ENCODE data around the gene DERA. TPM values are rescaled to one million over a fixed set of nuclear protein-coding genes. Genes with fewer than 3 reads are reported as not detected.

The DERA gene
- total RNA-seq, 1 experiment from 2014 or later, result 22.6 TPM

GRCh38 chr12:15937902-15938301 is 26.8 kb downstream of the DERA start:
- DNase-seq (ENCODE audit: low read depth, low spot score) (no peak), ATAC-seq (no peak)
- Histone ChIP-seq H3K9me3 (ENCODE audit: control insufficient read depth, insufficient read depth, low read depth, low read length) (peaks cover 3% of the 10 kb centered on the region; the same call in 1 of the 2 replicates), H3K27ac (ENCODE audit: low read length) (no peak overlapping the region), H3K4me3 (ENCODE audit: low read depth in 2 of 2, low read length in 2 of 2) (no peak overlapping the region), H3K27me3 (ENCODE audit: control insufficient read depth, insufficient read depth, low read length) (no peaks in the 10 kb centered on the region), H3K36me3 (ENCODE audit: control insufficient read depth, insufficient read depth, low read length) (no peaks in the 10 kb centered on the region), H3K4me1 (ENCODE audit: control insufficient read depth, insufficient read depth, low read length) (no peaks in the 10 kb centered on the region)
- POLR2A ChIA-PET, result no interaction called here
- in situ Hi-C loops (cut with HindIII; ENCODE audit: low pct_unique_long_range_greater_than_20kb, low sequenced_read_pairs), result no loop called here
- BruUV-seq (replicated peaks), result no TSS peak
- CTCF ChIA-PET, result no interaction called here
- intact Hi-C loops (cut with micrococcal nuclease; ENCODE audit: unreplicated experiment), result no loop called here
- no peak for TF ChIP-seq SIN3A (IDR thresholded peaks at IDR 0.05; ENCODE audit: borderline replicate concordance, insufficient read depth, low read depth, low read length)
- TF ChIP-seq POLR2AphosphoS5 (IDR thresholded peaks at IDR 0.05; ENCODE audit: low read depth, low read length), result no peak
- TF ChIP-seq TCF7L2 (IDR thresholded peaks at IDR 0.05; ENCODE audit: low read depth, low read length), result no peak
- TF ChIP-seq CTCF (IDR thresholded peaks at IDR 0.05), result no peak
- TF ChIP-seq REST (IDR thresholded peaks at IDR 0.05; ENCODE audit: insufficient read depth in 1 of 2, low read depth in 2 of 2, low read length in 1 of 2), result no peak

GRCh38 chr12:15939111-15939510 is 28.0 kb downstream of the DERA start:
- ChIA-PET POLR2A (no interaction called here), CTCF (no interaction called here)
- no peaks in the 10 kb centered on the region for H3K27me3 ChIP-seq (ENCODE audit: control insufficient read depth, insufficient read depth, low read length)
- no peaks in the 10 kb centered on the region for H3K36me3 ChIP-seq (ENCODE audit: control insufficient read depth, insufficient read depth, low read length)
- no peak for ATAC-seq
- TF ChIP-seq TCF7L2 (IDR thresholded peaks at IDR 0.05; ENCODE audit: low read depth, low read length) (no peak), REST (IDR thresholded peaks at IDR 0.05; ENCODE audit: insufficient read depth in 1 of 2, low read depth in 2 of 2, low read length in 1 of 2) (no peak), SIN3A (IDR thresholded peaks at IDR 0.05; ENCODE audit: borderline replicate concordance, insufficient read depth, low read depth, low read length) (no peak), POLR2AphosphoS5 (IDR thresholded peaks at IDR 0.05; ENCODE audit: low read depth, low read length) (no peak), CTCF (IDR thresholded peaks at IDR 0.05) (no peak)
- BruUV-seq (replicated peaks), result no TSS peak
- H3K4me3 ChIP-seq (ENCODE audit: low read depth in 2 of 2, low read length in 2 of 2), result no peak overlapping the region
- peaks cover 3% of the 10 kb centered on the region; the same call in 1 of the 2 replicates for H3K9me3 ChIP-seq (ENCODE audit: control insufficient read depth, insufficient read depth, low read depth, low read length)
- no peaks in the 10 kb centered on the region for H3K4me1 ChIP-seq (ENCODE audit: control insufficient read depth, insufficient read depth, low read length)
- no peak for DNase-seq (ENCODE audit: low read depth, low spot score)
- H3K27ac ChIP-seq (ENCODE audit: low read length), result no peak overlapping the region
- in situ Hi-C loops (cut with HindIII; ENCODE audit: low pct_unique_long_range_greater_than_20kb, low sequenced_read_pairs) (no loop called here), intact Hi-C loops (cut with micrococcal nuclease; ENCODE audit: unreplicated experiment) (no loop called here)

Measured in Panc1 (cell line).